HEK293T (cell line): ENCODE data around the gene ATP5F1D.

Experiments used
- CTCF ChIA-PET: fragments of 350-600 bp; formaldehyde crosslinking; extraction: SDS; loops from one replicate; lab custom pipeline; 2021; ENCODE audit warnings: antibody characterized with exemption, inconsistent platforms; lab: Yijun Ruan, JAX
- POLR2A ChIA-PET: fragments of 350-600 bp; formaldehyde crosslinking; extraction: SDS; loops from one replicate; lab custom pipeline; 2020; ENCODE audit warnings: antibody characterized with exemption, inconsistent platforms; lab: Yijun Ruan, JAX
- DNase-seq: peaks from one replicate; pipeline ENCODE4 v3.0.0; 2012; ENCODE audit warnings: mixed read lengths; ENCODE audit errors: extremely low spot score
- ARNT ChIP-seq: fragments of 450-650 bp; IDR thresholded peaks from 2 replicates; pipeline ENCODE4 v1.6.1; 2017; ENCODE audit warnings: mild to moderate bottlenecking
- BHLHE40 ChIP-seq: fragments of 450-650 bp; IDR thresholded peaks from 2 replicates; pipeline ENCODE4 v1.6.1; 2016; ENCODE audit warnings: mild to moderate bottlenecking, moderate library complexity, borderline replicate concordance
- CTBP1 ChIP-seq: fragments of 450-650 bp; IDR thresholded peaks from 2 replicates; pipeline ENCODE4 v1.6.1; 2016; ENCODE audit warnings: borderline replicate concordance
- ELF4 ChIP-seq: fragments of 450-650 bp; IDR thresholded peaks from 2 replicates; pipeline ENCODE4 v1.6.1; 2017; ENCODE audit warnings: antibody characterized with exemption
- FOXA1 ChIP-seq: fragments of 450-650 bp; IDR thresholded peaks from 2 replicates; pipeline ENCODE4 v1.6.1; 2016; ENCODE audit warnings: mild to moderate bottlenecking
- FOXK2 ChIP-seq: fragments of 450-650 bp; IDR thresholded peaks from 2 replicates; pipeline ENCODE4 v1.6.1; 2016; ENCODE audit warnings: mild to moderate bottlenecking
- FOXM1 ChIP-seq: fragments of 450-650 bp; IDR thresholded peaks from 2 replicates; pipeline ENCODE4 v1.6.1; 2017; ENCODE audit warnings: mild to moderate bottlenecking, borderline replicate concordance
- HDGF ChIP-seq: fragments of 450-650 bp; IDR thresholded peaks from 2 replicates; pipeline ENCODE4 v1.6.1; 2017; ENCODE audit warnings: antibody characterized with exemption, borderline replicate concordance
- L3MBTL2 ChIP-seq: fragments of 450-650 bp; conservative IDR thresholded peaks from 2 replicates; pipeline ENCODE4 v1.6.1; 2016; ENCODE audit warnings: mild to moderate bottlenecking
- LEF1 ChIP-seq: fragments of 450-650 bp; IDR thresholded peaks from 2 replicates; pipeline ENCODE4 v1.6.1; 2017; ENCODE audit warnings: mild to moderate bottlenecking, borderline replicate concordance
- NFRKB ChIP-seq: fragments of 450-650 bp; IDR thresholded peaks from 2 replicates; pipeline ENCODE4 v1.6.1; 2016; ENCODE audit warnings: mild to moderate bottlenecking, moderate library complexity
- SP1 ChIP-seq: fragments of 450-650 bp; IDR thresholded peaks from 2 replicates; pipeline ENCODE4 v1.6.1; 2017
- SUZ12 ChIP-seq: fragments of 450-650 bp; IDR thresholded peaks from 2 replicates; pipeline ENCODE4 v1.6.1; 2016; ENCODE audit warnings: mild to moderate bottlenecking
- TARDBP ChIP-seq: fragments of 450-650 bp; IDR thresholded peaks from 2 replicates; pipeline ENCODE4 v1.6.1; 2016
- ZNF384 ChIP-seq: fragments of 450-650 bp; IDR thresholded peaks from 2 replicates; pipeline ENCODE4 v1.6.1; 2016
- TF ChIP-seq, protein P1 (sequence below): fragments of 450-650 bp; IDR thresholded peaks from 2 replicates; pipeline ENCODE4 v1.6.1; 2016

ATP5F1D gene

DNA sequence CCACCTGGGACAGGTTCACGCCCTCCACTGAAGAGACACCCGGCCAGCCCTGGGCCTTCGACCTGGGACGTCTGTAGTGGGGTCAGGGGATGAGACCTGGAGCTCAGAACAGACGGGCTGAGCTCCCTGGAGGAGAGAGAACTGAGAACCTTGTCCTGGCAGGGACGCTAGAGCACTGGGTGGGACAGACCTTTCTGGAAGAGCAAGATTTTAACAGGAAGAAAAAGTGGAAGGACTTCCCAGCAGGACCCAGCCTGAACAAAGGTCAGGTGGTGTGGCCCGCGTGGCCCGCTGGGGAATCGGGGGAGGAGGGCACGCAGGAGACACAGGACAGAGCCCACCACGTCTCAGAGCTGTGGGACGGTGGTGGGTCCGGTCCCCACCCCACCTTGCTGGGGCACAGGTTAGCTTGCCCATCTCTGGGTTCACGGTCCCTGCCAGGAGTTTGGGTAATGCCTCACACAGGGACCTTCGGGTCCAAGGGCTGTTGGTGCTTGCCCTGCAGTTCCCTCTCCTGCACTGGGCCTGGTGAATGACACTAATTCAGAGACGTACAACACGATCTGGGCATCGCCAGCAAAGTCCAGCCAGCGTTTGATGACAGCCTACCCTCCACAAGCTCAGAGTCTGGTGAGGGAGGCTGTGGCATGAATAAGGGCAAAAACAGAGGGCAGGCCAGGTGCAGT lies 42.9 kb downstream of the ATP5F1D start:
- DNase-seq = no peak
- ChIA-PET CTCF (interaction anchor here (0.7 kb wide), 1 partner anchor 28 kb away, joined by 4 read pairs; no protein-coding TSS in a partner anchor), POLR2A (interaction anchor here (1.3 to 3.7 kb wide), 2 partner anchors 9 to 15 kb away, joined by 5 to 34 read pairs; partner anchors contain the start of genes CIRBP and FAM174C)
- TF ChIP-seq SUZ12 (no peak), ARNT (no peak), SP1 (no peak), L3MBTL2 (no peak), ZNF384 (no peak), BHLHE40 (no peak), TARDBP (no peak), NFRKB (no peak), ELF4 (no peak)
- TF ChIP-seq, protein P1, sequence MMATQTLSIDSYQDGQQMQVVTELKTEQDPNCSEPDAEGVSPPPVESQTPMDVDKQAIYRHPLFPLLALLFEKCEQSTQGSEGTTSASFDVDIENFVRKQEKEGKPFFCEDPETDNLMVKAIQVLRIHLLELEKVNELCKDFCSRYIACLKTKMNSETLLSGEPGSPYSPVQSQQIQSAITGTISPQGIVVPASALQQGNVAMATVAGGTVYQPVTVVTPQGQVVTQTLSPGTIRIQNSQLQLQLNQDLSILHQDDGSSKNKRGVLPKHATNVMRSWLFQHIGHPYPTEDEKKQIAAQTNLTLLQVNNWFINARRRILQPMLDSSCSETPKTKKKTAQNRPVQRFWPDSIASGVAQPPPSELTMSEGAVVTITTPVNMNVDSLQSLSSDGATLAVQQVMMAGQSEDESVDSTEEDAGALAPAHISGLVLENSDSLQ = no peak

DNA sequence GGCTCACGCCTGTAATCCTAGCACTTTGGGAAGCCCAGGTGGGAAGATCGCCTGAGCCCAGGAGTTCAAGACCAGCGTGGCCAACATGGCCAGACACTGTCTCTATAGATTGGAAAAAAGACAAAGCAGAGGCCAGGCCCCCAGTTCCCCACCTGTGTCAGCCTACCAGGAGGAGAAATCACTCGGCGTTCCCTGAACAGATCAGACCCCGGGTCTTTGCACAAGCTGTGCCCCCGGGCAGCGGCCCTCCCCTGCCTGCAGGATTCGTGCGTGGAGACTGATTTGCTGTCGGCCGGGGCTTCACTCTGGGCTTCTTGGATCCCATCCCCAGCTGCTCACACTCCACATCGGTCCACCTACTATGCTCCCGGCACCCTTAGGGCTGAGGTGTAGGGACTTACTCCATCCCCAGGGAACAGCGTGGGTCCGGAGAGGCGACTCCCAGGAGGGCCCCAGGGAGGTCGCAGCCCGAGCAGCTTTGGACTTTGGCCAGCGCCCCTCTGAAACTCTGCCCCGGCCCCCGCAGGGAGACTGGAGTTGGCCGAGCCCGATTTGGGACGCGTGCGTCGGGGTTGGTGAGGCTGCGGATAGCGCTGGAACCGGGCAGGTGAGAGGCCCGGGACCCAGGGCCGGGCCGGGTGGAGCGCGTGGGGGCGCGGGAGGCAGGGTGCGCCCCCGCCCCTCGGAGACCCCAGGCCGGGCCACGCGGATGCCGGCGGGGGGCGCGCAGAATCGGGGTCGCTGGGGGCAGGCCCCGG lies 43.6 kb downstream of the ATP5F1D start:
- ChIA-PET CTCF (interaction anchor here (0.7 kb wide), 1 partner anchor 27 kb away, joined by 4 read pairs; no protein-coding TSS in a partner anchor), POLR2A (interaction anchor here (1.3 to 3.7 kb wide), 2 partner anchors 10 to 16 kb away, joined by 5 to 34 read pairs; partner anchors contain the start of genes CIRBP and FAM174C)
- no peak for DNase-seq
- no peak for TF ChIP-seq FOXK2
- no peak for TF ChIP-seq HDGF
- TF ChIP-seq, protein P1 = no peak
- TF ChIP-seq ZNF384 = no peak
- TF ChIP-seq BHLHE40 = no peak
- no peak for TF ChIP-seq SUZ12
- TF ChIP-seq ARNT = no peak
- no peak for TF ChIP-seq FOXA1
- TF ChIP-seq LEF1 = no peak
- no peak for TF ChIP-seq NFRKB
- no peak for TF ChIP-seq SP1
- TF ChIP-seq FOXM1 = no peak
- no peak for TF ChIP-seq L3MBTL2
- TF ChIP-seq ELF4 = no peak
- no peak for TF ChIP-seq CTBP1
- TF ChIP-seq TARDBP = no peak

DNA sequence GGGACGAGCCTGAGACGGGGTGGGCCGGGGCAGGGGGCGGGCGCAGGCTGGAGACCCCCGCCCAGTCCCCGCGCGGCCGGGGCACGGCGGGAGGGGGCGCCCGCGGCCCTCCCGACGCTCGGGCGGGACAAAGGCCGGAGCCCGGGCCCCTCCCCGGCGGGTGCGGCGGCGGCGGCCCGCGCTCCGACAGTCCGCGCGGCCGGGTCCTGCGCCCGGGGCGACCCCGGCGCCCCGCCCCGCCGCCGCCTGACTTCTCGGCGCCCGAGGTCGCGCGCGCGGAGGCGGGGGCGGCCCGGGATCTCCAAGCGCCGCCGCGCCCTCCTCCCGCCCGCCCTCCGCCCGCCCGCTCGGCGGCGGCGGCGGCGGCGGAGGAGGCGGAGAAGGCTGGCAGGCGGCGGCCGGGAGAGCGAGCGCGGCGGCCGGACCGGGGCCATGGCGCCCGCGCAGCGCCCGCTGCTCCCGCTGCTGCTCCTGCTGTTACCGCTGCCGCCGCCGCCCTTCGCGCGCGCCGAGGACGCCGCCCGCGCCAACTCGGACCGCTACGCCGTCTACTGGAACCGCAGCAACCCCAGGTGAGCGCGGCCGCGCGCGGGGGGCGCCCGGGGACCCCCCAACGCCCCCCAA lies 44.3 kb downstream of the ATP5F1D start, which contains the start of gene EFNA2:
EFNA2 (plus strand) TSS at position 137 of the 624 bp plus-strand sequence; CDS start at position 433, 296 bp downstream.
- TF ChIP-seq FOXM1 (no peak), ARNT (no peak), ZNF384 (no peak), SUZ12 (no peak), TARDBP (no peak), L3MBTL2 (no peak), SP1 (no peak), ELF4 (no peak), NFRKB (no peak), LEF1 (no peak), HDGF (no peak), FOXK2 (no peak), FOXA1 (no peak), BHLHE40 (no peak), CTBP1 (no peak)
- TF ChIP-seq, protein P1 = no peak
- POLR2A ChIA-PET = interaction anchor here (3.7 kb wide), 1 partner anchor 17 kb away, joined by 34 read pairs; the partner anchor contains the start of gene CIRBP
- CTCF ChIA-PET = no interaction called here
- DNase-seq = peak; percentile 50

DNA sequence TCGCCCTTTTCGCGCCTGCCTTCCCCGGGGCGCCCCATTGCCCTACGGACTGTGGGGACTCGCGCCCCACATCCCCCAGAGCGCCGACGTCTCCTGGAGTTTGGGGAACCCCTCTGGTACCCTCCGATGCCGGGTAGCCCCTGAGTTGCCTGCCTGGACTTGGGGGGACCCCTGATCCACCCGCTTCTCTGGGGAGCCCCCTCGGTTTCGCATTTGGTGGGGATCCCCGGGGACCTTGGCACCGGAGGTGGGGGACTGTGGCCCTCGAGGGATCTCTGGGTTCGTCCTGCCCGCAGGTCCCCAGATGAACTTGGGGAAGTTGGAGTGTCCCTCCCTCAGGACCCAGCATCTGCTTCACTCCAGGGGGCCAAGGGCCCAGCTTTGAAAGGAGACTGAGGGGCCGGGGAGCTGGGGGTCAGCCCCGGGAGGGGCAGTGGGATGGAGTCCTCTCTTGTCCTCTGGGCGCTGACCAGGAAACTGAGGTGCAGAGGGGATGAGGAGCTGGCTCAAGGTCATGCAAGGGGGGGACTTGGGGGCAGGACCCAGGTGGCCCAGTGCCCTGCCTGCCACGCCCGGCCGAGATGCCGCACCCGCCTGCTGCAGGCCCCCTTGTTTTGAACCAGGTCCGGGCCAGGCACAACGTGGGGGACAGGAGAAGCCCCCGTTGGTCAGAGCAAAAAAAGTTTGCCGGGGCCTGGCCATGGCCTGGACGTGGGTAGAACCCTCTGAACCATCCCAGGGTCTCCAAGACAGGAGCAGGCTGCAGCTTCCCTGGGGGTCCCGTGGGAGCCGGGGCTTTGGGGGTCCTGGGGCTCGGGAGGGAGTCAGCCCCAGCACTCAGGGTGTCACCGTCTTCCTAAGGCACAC lies 45.2 kb downstream of the ATP5F1D start:
- TF ChIP-seq L3MBTL2 = no peak
- TF ChIP-seq ZNF384 = no peak
- TF ChIP-seq HDGF = no peak
- TF ChIP-seq TARDBP = no peak
- no peak for TF ChIP-seq SUZ12
- no peak for TF ChIP-seq FOXM1
- no peak for TF ChIP-seq NFRKB
- TF ChIP-seq FOXA1 = no peak
- no peak for TF ChIP-seq FOXK2
- POLR2A ChIA-PET = interaction anchor here (1.3 kb wide), 1 partner anchor 18 kb away, joined by 5 read pairs; no protein-coding TSS in a partner anchor
- CTCF ChIA-PET = no interaction called here
- DNase-seq = no peak
